Measurements from ENCODE around the gene FGF1. TPM values are rescaled to one million over a fixed set of nuclear protein-coding genes. Genes with fewer than 3 reads are reported as not detected.

The FGF1 gene
- total and polyA plus RNA-seq, 8 donors: 0.73 to 3.5 (median 1.0) TPM; not detected in 3

DNA sequence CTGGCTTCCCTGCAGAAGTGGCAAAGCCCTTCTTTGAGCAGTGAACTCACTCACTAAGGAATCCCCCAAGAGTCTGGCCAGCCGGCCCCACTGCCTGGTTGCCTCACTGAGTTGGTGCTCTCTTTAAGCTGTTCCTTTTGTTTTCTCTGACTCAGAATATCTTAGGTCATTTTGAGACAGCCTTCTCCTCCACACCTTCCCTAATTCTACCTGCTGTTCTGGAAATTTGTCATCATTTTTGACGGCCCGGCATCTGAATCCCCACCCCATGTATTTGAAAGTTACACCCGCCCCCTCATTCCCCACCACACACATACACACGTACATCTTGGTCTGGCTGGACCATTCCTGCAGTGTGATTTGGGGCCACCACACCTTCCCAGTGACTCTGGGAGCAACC is 41.8 kb downstream of the FGF1 start:
- H3K36me3 ChIP-seq: no peaks in the 10 kb centered on the region
- no peaks in the 10 kb centered on the region for H3K27me3 ChIP-seq
- peaks cover 0 to 12% (median 6%) of the 10 kb centered on the region in 4 donors for H3K4me1 ChIP-seq
- intact Hi-C loops (cut with DNase I; ENCODE audit: low total_unique reads): no loop called here
- 67 to 75% (median 73%) methylated on average over 5 of the region's 5 CpGs for WGBS, 5 donors
- no peak for DNase-seq
- no peak for TF ChIP-seq EP300 (IDR thresholded peaks at IDR 0.05)
- no peaks in the 10 kb centered on the region for H3K9me3 ChIP-seq
- H3K4me3 ChIP-seq: no peak overlapping the region
- peak overlapping the region in 1 of 5 donors; percentile 3 for H3K27ac ChIP-seq

DNA sequence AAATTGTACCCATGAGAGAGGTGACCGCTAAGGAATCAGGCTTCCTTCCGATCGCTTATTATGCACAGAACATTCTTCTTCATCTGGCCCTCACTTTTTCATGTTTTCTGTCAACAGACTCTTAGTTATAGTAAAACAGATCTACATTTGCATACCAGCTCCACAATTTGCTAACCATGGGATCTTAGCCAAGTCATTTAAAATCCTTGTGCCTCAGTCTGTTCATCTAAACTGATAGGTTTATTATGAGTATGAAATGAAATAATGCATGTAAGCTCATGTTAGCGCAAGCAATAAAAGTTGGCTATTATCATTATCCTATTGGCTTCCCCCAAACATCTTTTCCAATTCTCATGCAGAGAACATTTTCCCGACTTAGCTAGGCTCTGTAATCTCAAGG is 42.3 kb downstream of the FGF1 start:
- intact Hi-C loops (cut with DNase I; ENCODE audit: low total_unique reads): no loop called here

DNA sequence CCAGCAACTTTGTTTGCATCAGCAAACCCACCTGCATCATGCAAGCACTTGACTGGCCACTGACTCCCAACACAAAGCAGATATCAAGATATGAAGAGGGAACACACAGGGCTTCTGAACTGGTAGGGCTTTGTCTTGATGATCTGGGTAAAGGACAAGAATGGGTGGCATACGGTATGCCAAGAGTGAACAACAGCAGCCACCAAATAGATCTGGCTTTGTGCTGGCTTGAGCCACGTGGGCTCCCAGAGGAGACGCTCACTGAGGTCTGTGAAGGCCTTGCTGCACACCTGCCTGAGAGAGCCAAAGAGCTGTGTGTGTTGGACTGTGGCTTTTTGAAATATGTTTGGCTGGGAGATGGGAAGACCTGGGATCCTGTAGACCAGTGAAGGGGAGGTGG is 43.5 kb downstream of the FGF1 start:
- H3K27ac ChIP-seq: no peak overlapping the region
- H3K9me3 ChIP-seq: no peaks in the 10 kb centered on the region
- TF ChIP-seq, protein P1, sequence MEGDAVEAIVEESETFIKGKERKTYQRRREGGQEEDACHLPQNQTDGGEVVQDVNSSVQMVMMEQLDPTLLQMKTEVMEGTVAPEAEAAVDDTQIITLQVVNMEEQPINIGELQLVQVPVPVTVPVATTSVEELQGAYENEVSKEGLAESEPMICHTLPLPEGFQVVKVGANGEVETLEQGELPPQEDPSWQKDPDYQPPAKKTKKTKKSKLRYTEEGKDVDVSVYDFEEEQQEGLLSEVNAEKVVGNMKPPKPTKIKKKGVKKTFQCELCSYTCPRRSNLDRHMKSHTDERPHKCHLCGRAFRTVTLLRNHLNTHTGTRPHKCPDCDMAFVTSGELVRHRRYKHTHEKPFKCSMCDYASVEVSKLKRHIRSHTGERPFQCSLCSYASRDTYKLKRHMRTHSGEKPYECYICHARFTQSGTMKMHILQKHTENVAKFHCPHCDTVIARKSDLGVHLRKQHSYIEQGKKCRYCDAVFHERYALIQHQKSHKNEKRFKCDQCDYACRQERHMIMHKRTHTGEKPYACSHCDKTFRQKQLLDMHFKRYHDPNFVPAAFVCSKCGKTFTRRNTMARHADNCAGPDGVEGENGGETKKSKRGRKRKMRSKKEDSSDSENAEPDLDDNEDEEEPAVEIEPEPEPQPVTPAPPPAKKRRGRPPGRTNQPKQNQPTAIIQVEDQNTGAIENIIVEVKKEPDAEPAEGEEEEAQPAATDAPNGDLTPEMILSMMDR (IDR thresholded peaks at IDR 0.05): no peak
- TF ChIP-seq POLR2AphosphoS5 (IDR thresholded peaks at IDR 0.05) (no peak), POLR2A (IDR thresholded peaks at IDR 0.05) (no peak), EP300 (IDR thresholded peaks at IDR 0.05) (no peak)
- no peaks in the 10 kb centered on the region for H3K27me3 ChIP-seq
- intact Hi-C loops (cut with DNase I; ENCODE audit: low total_unique reads): no loop called here
- H3K4me1 ChIP-seq: peaks cover 0 to 12% (median 6%) of the 10 kb centered on the region in 4 donors
- H3K36me3 ChIP-seq: no peaks in the 10 kb centered on the region
- H3K4me3 ChIP-seq: no peak overlapping the region
- WGBS, 5 donors: 70 to 97% (median 90%) methylated on average over 3 of the region's 3 CpGs
- no peak for DNase-seq

More for the DNA sequence above, 42.3 kb downstream of the FGF1 start:
- Histone ChIP-seq H3K36me3 (no peaks in the 10 kb centered on the region), H3K9me3 (no peaks in the 10 kb centered on the region), H3K27me3 (no peaks in the 10 kb centered on the region), H3K4me1 (peaks cover 0 to 12% (median 6%) of the 10 kb centered on the region in 4 donors), H3K4me3 (no peak overlapping the region), H3K27ac (peak overlapping the region in 1 of 5 donors; percentile 3)
- no peak for DNase-seq
- WGBS, 5 donors: 76 to 90% (median 86%) methylated on average over 5 of the region's 5 CpGs
- TF ChIP-seq, protein P1 (IDR thresholded peaks at IDR 0.05): no peak
- TF ChIP-seq POLR2AphosphoS5 (IDR thresholded peaks at IDR 0.05) (no peak), EP300 (IDR thresholded peaks at IDR 0.05) (no peak), POLR2A (IDR thresholded peaks at IDR 0.05) (no peak)

DNA sequence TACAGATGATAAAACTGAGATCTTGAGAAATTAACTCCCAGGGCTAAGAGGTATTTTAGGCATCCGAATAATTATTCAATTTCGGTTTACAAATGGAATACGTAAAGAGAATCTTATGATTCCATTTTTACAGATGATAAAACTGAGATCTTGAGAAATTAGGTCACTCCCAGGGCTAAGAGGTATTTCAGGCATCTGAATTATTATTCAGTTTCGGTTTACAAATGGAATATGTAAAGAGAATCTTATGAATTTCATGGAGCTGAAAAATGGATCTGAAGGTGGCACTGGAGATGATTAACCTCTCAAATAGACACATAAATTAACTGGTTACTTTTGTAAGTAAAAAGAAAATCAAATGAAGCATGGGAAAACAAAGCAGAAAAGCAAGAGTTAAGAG is 44.2 kb downstream of the FGF1 start:
- H3K4me1 ChIP-seq: peaks cover 0 to 12% (median 6%) of the 10 kb centered on the region in 4 donors
- WGBS, 5 donors: 83 to 93% (median 89%) methylated on average over 4 of the region's 4 CpGs
- no peak for DNase-seq
- no peak overlapping the region for H3K4me3 ChIP-seq
- no peaks in the 10 kb centered on the region for H3K27me3 ChIP-seq
- intact Hi-C loops (cut with DNase I; ENCODE audit: low total_unique reads): no loop called here
- H3K9me3 ChIP-seq: no peaks in the 10 kb centered on the region
- no peaks in the 10 kb centered on the region for H3K36me3 ChIP-seq
- no peak for TF ChIP-seq POLR2A (IDR thresholded peaks at IDR 0.05)
- no peak for TF ChIP-seq EP300 (IDR thresholded peaks at IDR 0.05)
- no peak for TF ChIP-seq POLR2AphosphoS5 (IDR thresholded peaks at IDR 0.05)
- TF ChIP-seq, protein P1 (IDR thresholded peaks at IDR 0.05): no peak
- H3K27ac ChIP-seq: no peak overlapping the region

DNA sequence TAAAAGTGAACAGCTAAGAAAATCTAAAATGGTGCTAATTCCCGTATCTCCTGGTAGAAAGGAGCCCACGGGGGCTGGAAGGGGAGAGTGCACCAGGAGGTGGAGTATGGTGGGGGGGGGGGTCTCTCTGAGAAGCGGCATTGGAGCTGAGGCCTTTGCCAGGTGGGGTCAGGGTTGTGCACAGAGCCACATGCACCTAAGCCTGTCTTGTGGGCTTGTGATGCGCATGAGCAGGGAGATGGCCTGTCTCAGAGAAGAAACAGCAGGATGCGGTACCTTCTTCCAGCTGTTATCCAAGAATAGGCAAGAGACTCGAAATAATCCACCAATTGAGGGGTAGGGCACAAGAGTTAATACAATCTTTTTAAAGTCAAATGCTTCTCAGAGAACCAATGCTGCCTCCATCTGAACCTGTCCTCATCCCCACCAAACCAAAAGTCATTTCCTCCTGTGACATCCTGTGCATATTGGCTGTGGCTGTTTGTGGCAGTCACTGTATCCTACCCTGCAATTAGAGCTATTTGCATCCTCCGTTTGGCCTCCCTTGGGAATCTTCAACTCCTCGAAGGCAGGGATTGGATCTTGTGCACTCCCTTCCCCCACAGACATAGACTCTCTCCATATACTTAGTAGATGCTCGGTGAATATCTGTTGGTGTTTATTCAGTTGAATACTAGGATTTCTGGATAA is 45.4 kb downstream of the FGF1 start:
- peaks cover 0 to 12% (median 5%) of the 10 kb centered on the region in 4 donors for H3K4me1 ChIP-seq
- DNase-seq: no peak
- no peak overlapping the region for H3K4me3 ChIP-seq
- intact Hi-C loops (cut with DNase I; ENCODE audit: low total_unique reads): no loop called here
- WGBS, 5 donors: 70 to 77% (median 71%) methylated on average over 9 of the region's 9 CpGs
- no peaks in the 10 kb centered on the region for H3K9me3 ChIP-seq
- no peak overlapping the region for H3K27ac ChIP-seq
- no peaks in the 10 kb centered on the region for H3K27me3 ChIP-seq
- no peaks in the 10 kb centered on the region for H3K36me3 ChIP-seq
- TF ChIP-seq POLR2A (IDR thresholded peaks at IDR 0.05) (no peak), EP300 (IDR thresholded peaks at IDR 0.05) (no peak), POLR2AphosphoS5 (IDR thresholded peaks at IDR 0.05) (no peak)
- TF ChIP-seq, protein P1 (IDR thresholded peaks at IDR 0.05): no peak

Measured in stomach (tissue), 9 donors.